HL-60/S4 (cell line): Measurements from ENCODE around the gene LCN15.
"Not testable (repeated sequence)": the region's sequence is repeated elsewhere in the genome, so short reads cannot be mapped to it uniquely, and the experiment has no call there.

Experiments
- in situ Hi-C: fragments of 300-500 bp; cut with MboI; formaldehyde crosslinking; loops from 2 replicates; pipeline ENCODE4 v1.14.3; 2022; ENCODE audit warnings: low sequenced_read_pairs

The LCN15 gene

GRCh38 chr9:136764301-136764891, at the start of gene LCN15:
TSS of gene LCN15 (minus strand) at chr9:136764518. CDS start at chr9:136764488, 30 bp downstream.
- in situ Hi-C loops, result no loop called here

GRCh38 chr9:136808806-136809158, 44.5 kb upstream of the LCN15 start:
- in situ Hi-C loops, result no loop called here

GRCh38 chr9:136808075-136808805, 43.9 kb upstream of the LCN15 start:
- in situ Hi-C loops, result no loop called here

GRCh38 chr9:136807281-136808074, 43.2 kb upstream of the LCN15 start, which contains the start of gene RABL6:
TSS of gene RABL6 (plus strand) at chr9:136807948. CDS start at chr9:136808197, 249 bp downstream.
- in situ Hi-C loops, result no loop called here

GRCh38 chr9:136806631-136807201, 42.4 kb upstream of the LCN15 start:
- in situ Hi-C loops, result no loop called here

- in situ Hi-C loops, result no loop called here
Observed at GRCh38 chr9:136806067-136806466, 41.7 kb upstream of the LCN15 start.

- in situ Hi-C loops, result no loop called here
Observed at GRCh38 chr9:136805207-136805740, 41.0 kb upstream of the LCN15 start.

- in situ Hi-C loops, result no loop called here
Observed at GRCh38 chr9:136804509-136805206, 40.3 kb upstream of the LCN15 start.

- in situ Hi-C loops, result no loop called here
Observed at GRCh38 chr9:136803551-136804508, 39.5 kb upstream of the LCN15 start.

- in situ Hi-C loops, result not testable (repeated sequence)
Observed at GRCh38 chr9:136803009-136803550, 38.8 kb upstream of the LCN15 start.

GRCh38 chr9:136802321-136802720, 38.0 kb upstream of the LCN15 start:
- in situ Hi-C loops, result no loop called here

GRCh38 chr9:136799854-136800657, 35.7 kb upstream of the LCN15 start:
- in situ Hi-C loops, result loop anchor here (25.0 kb wide), 2 partner anchors 237 to 412 kb away; partner anchors contain the start of genes ABCA2, FUT7, NDOR1 and NPDC1

GRCh38 chr9:136799079-136799853, 34.9 kb upstream of the LCN15 start:
- in situ Hi-C loops, result loop anchor here (25.0 kb wide), 2 partner anchors 238 to 413 kb away; partner anchors contain the start of genes ABCA2, FUT7, NDOR1 and NPDC1

GRCh38 chr9:136798708-136799078, 34.4 kb upstream of the LCN15 start:
- in situ Hi-C loops, result loop anchor here (25.0 kb wide), 2 partner anchors 239 to 414 kb away; partner anchors contain the start of genes ABCA2, FUT7, NDOR1 and NPDC1

GRCh38 chr9:136796775-136797347, 32.5 kb upstream of the LCN15 start:
- in situ Hi-C loops, result loop anchor here (25.0 kb wide), 2 partner anchors 240 to 415 kb away; partner anchors contain the start of genes ABCA2, FUT7, NDOR1 and NPDC1

GRCh38 chr9:136796238-136796774, 32.0 kb upstream of the LCN15 start, which contains the start of gene CCDC183:
TSS of gene CCDC183 (plus strand) at chr9:136796338. CDS start at chr9:136796398, 60 bp downstream.
- in situ Hi-C loops, result loop anchor here (25.0 kb wide), 2 partner anchors 241 to 416 kb away; partner anchors contain the start of genes ABCA2, FUT7, NDOR1 and NPDC1
